RWPE2 (cell line): ENCODE measurements around the gene TCF25.

Source experiments
- ATAC-seq: fragments of 200-7000 bp; cut with Tn5 transposase; 3 replicates; pipeline ENCODE4 v1.9.1; 2021; ENCODE audit warnings: low read depth
- DNase-seq: peaks from one replicate; pipeline ENCODE4 v3.0.0-alpha.2; 2020; ENCODE audit warnings: low spot score
- H3K27ac ChIP-seq: fragments of 450-650 bp; 2 replicates; pipeline ENCODE4 v1.5.1; 2017; ENCODE audit warnings: mild to moderate bottlenecking; ENCODE audit not compliant: poor library complexity, severe bottlenecking
- H3K27me3 ChIP-seq: fragments of 250-450 bp; sonication (Bioruptor Pico); 2 replicates; pipeline ENCODE4 v1.5.1; 2021; ENCODE audit warnings: mild to moderate bottlenecking, moderate library complexity; ENCODE audit not compliant: insufficient read depth, poor library complexity, severe bottlenecking
- H3K36me3 ChIP-seq: fragments of 250-450 bp; sonication (Bioruptor Pico); 2 replicates; pipeline ENCODE4 v1.5.1; 2020; ENCODE audit warnings: low read depth, mild to moderate bottlenecking, moderate library complexity
- H3K4me1 ChIP-seq: fragments of 250-450 bp; sonication (Bioruptor Pico); 2 replicates; pipeline ENCODE4 v1.5.1; 2021; ENCODE audit warnings: mild to moderate bottlenecking, moderate library complexity; ENCODE audit not compliant: insufficient read depth, poor library complexity, severe bottlenecking
- H3K4me3 ChIP-seq: fragments of 250-450 bp; sonication (Bioruptor Pico); 2 replicates; pipeline ENCODE4 v1.5.1; 2021; ENCODE audit warnings: mild to moderate bottlenecking, moderate library complexity; ENCODE audit not compliant: severe bottlenecking
- H3K9me3 ChIP-seq: fragments of 250-450 bp; sonication (Bioruptor Pico); 2 replicates; pipeline ENCODE4 v1.5.1; 2021; ENCODE audit warnings: mild to moderate bottlenecking, moderate library complexity; ENCODE audit not compliant: severe bottlenecking
- CTCF ChIP-seq: fragments of 450-650 bp; IDR thresholded peaks from one replicate; pipeline ENCODE4 v1.5.1; 2017; ENCODE audit warnings: mild to moderate bottlenecking, moderate library complexity; ENCODE audit not compliant: poor library complexity, severe bottlenecking

TCF25 gene

GRCh38 chr16:89883346-89884040 is 10.1 kb downstream of the TCF25 start:
- no peak for ATAC-seq
- TF ChIP-seq CTCF = no peak
- H3K4me1 ChIP-seq = peaks cover 11% of the 10 kb centered on the region
- no peaks in the 10 kb centered on the region for H3K27me3 ChIP-seq
- no peak for DNase-seq
- H3K4me3 ChIP-seq = no peak overlapping the region
- H3K36me3 ChIP-seq = peaks cover 84% of the 10 kb centered on the region
- H3K27ac ChIP-seq = no peak overlapping the region
- no peaks in the 10 kb centered on the region for H3K9me3 ChIP-seq

- H3K4me3 ChIP-seq = no peak overlapping the region
- no peak overlapping the region for H3K27ac ChIP-seq
- peaks cover 83% of the 10 kb centered on the region for H3K36me3 ChIP-seq
- no peaks in the 10 kb centered on the region for H3K9me3 ChIP-seq
- H3K27me3 ChIP-seq = no peaks in the 10 kb centered on the region
- H3K4me1 ChIP-seq = peaks cover 11% of the 10 kb centered on the region
- DNase-seq (no peak), ATAC-seq (no peak)
- no peak for TF ChIP-seq CTCF
Observed at GRCh38 chr16:89884041-89884421, 10.6 kb downstream of the TCF25 start.

- no peaks in the 10 kb centered on the region for H3K4me1 ChIP-seq
- H3K36me3 ChIP-seq = peaks cover 91% of the 10 kb centered on the region
- DNase-seq = peak; percentile 60
- no peaks in the 10 kb centered on the region for H3K9me3 ChIP-seq
- no peak for ATAC-seq
- H3K27ac ChIP-seq = no peak overlapping the region
- no peak overlapping the region for H3K4me3 ChIP-seq
- TF ChIP-seq CTCF = no peak
- H3K27me3 ChIP-seq = no peaks in the 10 kb centered on the region
Observed at GRCh38 chr16:89887243-89887642, 13.9 kb downstream of the TCF25 start.

GRCh38 chr16:89890200-89890599 is 16.8 kb downstream of the TCF25 start:
- Histone ChIP-seq H3K4me1 (no peaks in the 10 kb centered on the region), H3K4me3 (no peak overlapping the region), H3K36me3 (peaks cover 92% of the 10 kb centered on the region), H3K9me3 (no peaks in the 10 kb centered on the region), H3K27me3 (no peaks in the 10 kb centered on the region), H3K27ac (no peak overlapping the region)
- no peak for DNase-seq
- TF ChIP-seq CTCF = no peak
- ATAC-seq = no peak

- peaks cover 92% of the 10 kb centered on the region for H3K36me3 ChIP-seq
- no peaks in the 10 kb centered on the region for H3K27me3 ChIP-seq
- H3K9me3 ChIP-seq = no peaks in the 10 kb centered on the region
- DNase-seq = no peak
- ATAC-seq = no peak
- H3K4me3 ChIP-seq = no peak overlapping the region
- no peak overlapping the region for H3K27ac ChIP-seq
- TF ChIP-seq CTCF = no peak
- no peaks in the 10 kb centered on the region for H3K4me1 ChIP-seq
Observed at GRCh38 chr16:89890886-89891657, 17.7 kb downstream of the TCF25 start.
